ENCODE data around the gene ATP2A1. TPM values are rescaled to one million over a fixed set of nuclear protein-coding genes. Genes with fewer than 3 reads are reported as not detected.

Gene ATP2A1
- total RNA-seq, 1 donor from 2014 or later, result 4.5 TPM

DNA sequence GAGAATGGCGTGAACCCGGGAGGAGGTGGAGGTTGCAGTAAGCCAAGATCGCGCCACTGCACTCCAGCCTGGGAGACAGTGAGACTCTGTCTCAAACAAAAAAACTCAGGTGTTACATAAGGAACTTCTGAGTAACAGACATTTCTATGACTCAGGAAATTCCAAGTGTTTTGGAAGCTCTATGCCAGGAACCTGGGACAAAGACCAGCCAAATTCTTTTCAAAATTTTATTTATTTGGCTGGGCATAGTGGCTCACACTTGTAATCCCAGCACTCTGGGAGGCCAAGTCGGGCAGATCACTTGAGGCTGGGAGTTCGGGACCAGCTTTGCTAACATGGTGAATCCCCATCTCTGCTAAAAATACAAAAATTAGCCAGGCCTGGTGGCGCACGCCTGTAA is 19.9 kb upstream of the ATP2A1 start:
- H3K4me1 Mint-ChIP-seq (ENCODE audit: low read depth, unreplicated experiment), result no peaks in the 10 kb centered on the region
- no peak overlapping the region for H3K4me3 Mint-ChIP-seq (ENCODE audit: unreplicated experiment)
- H3K27ac Mint-ChIP-seq (ENCODE audit: unreplicated experiment), result no peak overlapping the region
- no peaks in the 10 kb centered on the region for H3K36me3 Mint-ChIP-seq (ENCODE audit: unreplicated experiment)
- DNase-seq, result no peak
- H3K9me3 Mint-ChIP-seq (ENCODE audit: unreplicated experiment), result peaks cover 4% of the 10 kb centered on the region
- TF ChIP-seq, protein P1, sequence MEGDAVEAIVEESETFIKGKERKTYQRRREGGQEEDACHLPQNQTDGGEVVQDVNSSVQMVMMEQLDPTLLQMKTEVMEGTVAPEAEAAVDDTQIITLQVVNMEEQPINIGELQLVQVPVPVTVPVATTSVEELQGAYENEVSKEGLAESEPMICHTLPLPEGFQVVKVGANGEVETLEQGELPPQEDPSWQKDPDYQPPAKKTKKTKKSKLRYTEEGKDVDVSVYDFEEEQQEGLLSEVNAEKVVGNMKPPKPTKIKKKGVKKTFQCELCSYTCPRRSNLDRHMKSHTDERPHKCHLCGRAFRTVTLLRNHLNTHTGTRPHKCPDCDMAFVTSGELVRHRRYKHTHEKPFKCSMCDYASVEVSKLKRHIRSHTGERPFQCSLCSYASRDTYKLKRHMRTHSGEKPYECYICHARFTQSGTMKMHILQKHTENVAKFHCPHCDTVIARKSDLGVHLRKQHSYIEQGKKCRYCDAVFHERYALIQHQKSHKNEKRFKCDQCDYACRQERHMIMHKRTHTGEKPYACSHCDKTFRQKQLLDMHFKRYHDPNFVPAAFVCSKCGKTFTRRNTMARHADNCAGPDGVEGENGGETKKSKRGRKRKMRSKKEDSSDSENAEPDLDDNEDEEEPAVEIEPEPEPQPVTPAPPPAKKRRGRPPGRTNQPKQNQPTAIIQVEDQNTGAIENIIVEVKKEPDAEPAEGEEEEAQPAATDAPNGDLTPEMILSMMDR (IDR thresholded peaks at IDR 0.05; ENCODE audit: partially characterized antibody, unreplicated experiment), result no peak
- no peaks in the 10 kb centered on the region for H3K27me3 Mint-ChIP-seq (ENCODE audit: unreplicated experiment)

DNA sequence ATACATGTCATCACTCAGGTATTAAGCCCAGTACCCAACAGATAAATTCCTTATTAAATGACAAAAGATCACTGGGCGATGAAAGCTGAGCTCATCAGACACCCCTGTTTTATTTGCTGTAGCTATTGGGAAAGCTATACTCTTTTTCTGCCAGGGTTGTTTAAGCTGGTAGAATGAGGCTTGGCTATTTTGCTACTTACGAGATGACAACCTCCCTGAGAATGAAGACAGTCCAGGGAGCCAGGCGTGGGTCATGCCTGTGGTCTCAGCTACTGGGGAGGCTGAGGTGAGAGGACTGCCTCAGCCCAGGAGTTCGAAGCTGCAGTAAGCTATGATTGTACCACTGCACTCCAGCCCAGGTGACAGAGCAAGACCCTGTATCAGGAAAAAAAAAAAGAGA is 19.0 kb upstream of the ATP2A1 start:
- Mint-ChIP-seq H3K27ac (ENCODE audit: unreplicated experiment) (no peak overlapping the region), H3K4me1 (ENCODE audit: low read depth, unreplicated experiment) (no peaks in the 10 kb centered on the region), H3K4me3 (ENCODE audit: unreplicated experiment) (no peak overlapping the region), H3K9me3 (ENCODE audit: unreplicated experiment) (peaks cover 5% of the 10 kb centered on the region), H3K27me3 (ENCODE audit: unreplicated experiment) (no peaks in the 10 kb centered on the region), H3K36me3 (ENCODE audit: unreplicated experiment) (no peaks in the 10 kb centered on the region)
- TF ChIP-seq, protein P1 (IDR thresholded peaks at IDR 0.05; ENCODE audit: partially characterized antibody, unreplicated experiment), result no peak
- DNase-seq, result no peak

DNA sequence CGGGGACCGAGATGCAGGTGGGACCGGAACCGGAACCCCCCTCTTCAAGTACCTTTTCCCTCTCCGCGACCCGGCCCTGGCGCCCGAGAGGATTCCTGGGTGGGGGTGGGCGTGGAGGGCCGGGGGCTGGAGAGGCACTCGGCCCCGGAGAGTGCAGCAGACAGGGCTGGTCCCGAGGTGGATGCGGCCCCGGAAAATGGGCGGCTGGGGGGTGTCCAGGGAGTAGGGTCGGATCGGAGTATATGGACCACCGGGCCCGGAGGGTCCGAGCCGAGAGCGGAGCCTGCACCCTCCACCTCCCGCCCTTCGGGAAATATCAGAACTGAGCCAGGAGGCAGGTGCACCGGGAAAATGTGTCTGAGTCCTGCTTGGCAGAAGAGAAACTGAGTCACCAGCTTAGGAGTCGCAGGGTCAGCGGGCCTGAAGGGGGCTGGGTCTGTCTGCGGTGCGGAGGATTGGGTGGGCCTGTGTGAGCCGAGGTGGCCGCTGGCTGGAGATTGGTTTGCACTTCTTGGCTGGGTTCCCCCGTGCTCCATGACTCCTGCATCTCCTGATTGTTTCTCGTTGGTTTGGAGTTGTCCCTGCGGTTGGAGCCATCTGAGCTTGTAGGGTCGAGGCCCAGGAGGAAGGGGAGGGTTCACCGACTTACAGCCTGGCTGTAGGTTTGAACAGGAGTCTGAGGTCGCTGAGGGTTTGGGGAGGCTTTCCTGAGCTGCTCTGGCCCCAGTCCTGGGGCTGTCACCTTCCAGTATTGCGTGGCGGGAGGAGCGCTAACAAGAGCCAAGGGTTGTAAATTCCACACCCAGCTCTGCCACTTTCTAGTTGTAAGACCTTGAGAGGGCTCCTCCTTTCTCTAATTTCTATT is 14.1 kb upstream of the ATP2A1 start:
- TF ChIP-seq, protein P1 (IDR thresholded peaks at IDR 0.05; ENCODE audit: partially characterized antibody, unreplicated experiment), result no peak
- H3K9me3 Mint-ChIP-seq (ENCODE audit: unreplicated experiment), result peaks cover 8% of the 10 kb centered on the region
- H3K36me3 Mint-ChIP-seq (ENCODE audit: unreplicated experiment), result no peaks in the 10 kb centered on the region
- DNase-seq, result no peak
- H3K27ac Mint-ChIP-seq (ENCODE audit: unreplicated experiment), result peak overlapping the region; percentile 98
- H3K4me3 Mint-ChIP-seq (ENCODE audit: unreplicated experiment), result peak overlapping the region; percentile 93
- H3K4me1 Mint-ChIP-seq (ENCODE audit: low read depth, unreplicated experiment), result peaks cover 2% of the 10 kb centered on the region
- peaks cover 2% of the 10 kb centered on the region for H3K27me3 Mint-ChIP-seq (ENCODE audit: unreplicated experiment)

DNA sequence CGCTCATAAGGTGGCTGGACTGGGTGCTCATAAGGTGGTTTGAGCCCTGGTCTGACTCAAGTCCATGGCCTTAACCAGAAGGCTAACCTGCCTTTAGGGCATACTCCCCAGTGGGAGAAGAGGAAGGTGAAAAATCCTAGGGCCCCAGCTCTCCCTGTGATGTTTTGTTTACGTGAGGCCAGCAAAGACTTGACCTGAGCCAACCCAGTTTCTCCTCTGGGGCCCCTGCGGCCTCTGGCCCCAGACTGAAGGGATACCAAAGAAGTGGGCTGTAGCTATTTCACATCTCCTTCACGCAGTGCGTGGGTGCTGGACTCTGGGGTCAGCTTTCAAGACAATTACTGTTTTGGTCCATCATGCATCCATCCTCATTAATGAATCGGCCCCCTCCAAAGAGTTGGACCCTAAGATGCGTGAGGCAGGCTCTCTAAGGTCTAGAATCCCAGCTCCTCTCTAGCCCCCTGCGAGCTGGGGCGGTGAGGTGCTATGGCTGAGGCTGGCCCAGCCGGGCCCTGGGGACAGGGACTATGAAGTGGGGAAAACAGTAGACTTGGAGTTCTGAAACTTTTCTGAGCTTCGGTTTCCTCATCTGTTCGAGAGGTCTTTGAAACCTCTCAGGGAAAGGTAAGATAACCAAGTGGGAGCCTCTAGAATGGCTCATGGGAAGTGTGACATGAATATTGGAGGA is 13.1 kb upstream of the ATP2A1 start:
- Mint-ChIP-seq H3K4me1 (ENCODE audit: low read depth, unreplicated experiment) (peaks cover 2% of the 10 kb centered on the region), H3K27me3 (ENCODE audit: unreplicated experiment) (peaks cover 2% of the 10 kb centered on the region), H3K36me3 (ENCODE audit: unreplicated experiment) (no peaks in the 10 kb centered on the region), H3K27ac (ENCODE audit: unreplicated experiment) (peak overlapping the region; percentile 98), H3K9me3 (ENCODE audit: unreplicated experiment) (peaks cover 5% of the 10 kb centered on the region), H3K4me3 (ENCODE audit: unreplicated experiment) (peak overlapping the region; percentile 93)
- TF ChIP-seq, protein P1 (IDR thresholded peaks at IDR 0.05; ENCODE audit: partially characterized antibody, unreplicated experiment), result no peak
- no peak for DNase-seq

Measured in glutamatergic neuron (in vitro differentiated cells).